B cell (primary cell): ENCODE data around the gene INSIG2. TPM values are rescaled to one million over a fixed set of nuclear protein-coding genes. Genes with fewer than 3 reads are reported as not detected.

Experiments
- ATAC-seq: fragments of 200-7000 bp; cut with Tn5 transposase; one replicate; pipeline ENCODE4 v1.10.0; 2021; ENCODE audit warnings: low read depth, mild to moderate bottlenecking, moderate number of reproducible peaks, moderate library complexity
- CTCF ChIA-PET: fragments of 350-600 bp; sonication (Branson Sonifier 250); formaldehyde crosslinking; loops from one replicate; lab custom pipeline; 2021; ENCODE audit warnings: antibody characterized with exemption, inconsistent platforms; lab: Charles Lee
- POLR2A ChIA-PET: fragments of 350-600 bp; sonication (Branson Sonifier 250); formaldehyde crosslinking; loops from one replicate; lab custom pipeline; 2021; ENCODE audit warnings: antibody characterized with exemption; lab: Charles Lee
- DNase-seq: peaks from one replicate; pipeline ENCODE4 v3.0.0; 2013
- H2AFZ ChIP-seq: 2 replicates; pipeline ENCODE4 v1.6.1; 2012; ENCODE audit warnings: mild to moderate bottlenecking, low read depth, low read length; ENCODE audit not compliant: insufficient read depth, poor library complexity, severe bottlenecking
- H3K27ac ChIP-seq, 2 donors: 1 replicate in 1 of 2; 2 replicates in 1 of 2; pipeline ENCODE4 v1.5.1; 2012 to 2013; ENCODE audit warnings: low read length in 2 of 2, mild to moderate bottlenecking in 2 of 2, moderate library complexity in 1 of 2
- H3K27me3 ChIP-seq, 4 experiments: fragments of 200-600 bp in 1 of 4; sonication (generic) in 1 of 4; replicated peaks in 1 of 4; 1 replicate in 2 of 4; 2 replicates in 2 of 4; pipeline versions ENCODE4 v1.6.1 to v1.7.0; 2013 to 2016; ENCODE audit warnings: low read length in 3 of 4, mild to moderate bottlenecking in 2 of 4, mixed read lengths in 1 of 4, moderate library complexity in 1 of 4; ENCODE audit not compliant: insufficient read depth in 4 of 4, control insufficient read depth in 3 of 4; ENCODE audit errors: control extremely low read depth in 1 of 4
- H3K36me3 ChIP-seq, 2 experiments: replicated peaks in 1 of 2; 1 replicate in 1 of 2; 2 replicates in 1 of 2; pipeline versions ENCODE4 v1.6.1 to v1.7.1; 2013; ENCODE audit warnings: low read length in 1 of 2; ENCODE audit not compliant: insufficient read depth in 2 of 2, control insufficient read depth in 1 of 2; ENCODE audit errors: control extremely low read depth in 1 of 2, extremely low read depth in 1 of 2
- H3K4me1 ChIP-seq, 2 donors: fragments of 200-600 bp in 1 of 2; sonication (generic) in 1 of 2; 1 replicate in 1 of 2; 2 replicates in 1 of 2; pipeline versions ENCODE4 v1.5.1 to v1.6.1; 2013 to 2017; ENCODE audit warnings: low read length in 2 of 2; ENCODE audit not compliant: control insufficient read depth in 2 of 2, insufficient read depth in 2 of 2
- H3K4me2 ChIP-seq: replicated peaks from 2 replicates; pipeline ENCODE3; 2012; ENCODE audit warnings: mild to moderate bottlenecking, low read depth, low read length; ENCODE audit not compliant: poor library complexity, severe bottlenecking
- H3K4me3 ChIP-seq, 5 experiments: fragments of 200-600 bp in 1 of 5; sonication (generic) in 1 of 5; 1 replicate in 3 of 5; 2 replicates in 2 of 5; pipeline versions ENCODE4 v1.5.1 to v1.7.0; 2011 to 2016; ENCODE audit warnings: low read length in 4 of 5, mild to moderate bottlenecking in 4 of 5, low read depth in 2 of 5, control low read depth in 1 of 5, moderate library complexity in 1 of 5; ENCODE audit not compliant: insufficient read depth in 1 of 5; ENCODE audit errors: control extremely low read depth in 1 of 5, extremely low read depth in 1 of 5
- H3K79me2 ChIP-seq: fragments of 200-600 bp; sonication (generic); one replicate; pipeline ENCODE4 v1.6.0; 2016; ENCODE audit warnings: low read length; ENCODE audit not compliant: control insufficient read depth, insufficient read depth
- H3K9ac ChIP-seq: fragments of 200-600 bp; sonication (generic); 2 replicates; pipeline ENCODE4 v1.6.1; 2017; ENCODE audit warnings: mild to moderate bottlenecking, low read length, moderate library complexity
- H3K9me3 ChIP-seq, 3 donors: one replicate each; pipeline versions ENCODE4 v1.6.1 to v1.7.1; 2013; ENCODE audit warnings: low read length in 2 of 3; ENCODE audit not compliant: control insufficient read depth in 2 of 3, insufficient read depth in 1 of 3; ENCODE audit errors: control extremely low read depth in 1 of 3
- H4K20me1 ChIP-seq: 2 replicates; pipeline ENCODE4 v1.6.0; 2012; ENCODE audit warnings: mild to moderate bottlenecking, low read length; ENCODE audit not compliant: insufficient read depth, control insufficient read depth, poor library complexity, severe bottlenecking
- H3K27ac Mint-ChIP-seq: one replicate; pipeline ENCODE4 v1.8.0; 2021; ENCODE audit warnings: mixed read lengths
- H3K27me3 Mint-ChIP-seq: one replicate; pipeline ENCODE4 v1.8.0; 2021; ENCODE audit warnings: mixed read lengths
- H3K4me1 Mint-ChIP-seq: one replicate; pipeline ENCODE4 v1.8.0; 2021; ENCODE audit warnings: mixed read lengths
- H3K4me3 Mint-ChIP-seq: one replicate; pipeline ENCODE4 v1.8.0; 2021; ENCODE audit warnings: mixed read lengths
- H3K9me3 Mint-ChIP-seq: one replicate; pipeline ENCODE4 v1.8.0; 2022; ENCODE audit warnings: mixed read lengths; ENCODE audit not compliant: insufficient read depth
- EZH2 ChIP-seq: IDR thresholded peaks from 2 replicates; pipeline ENCODE4 v1.6.1; 2012; ENCODE audit warnings: borderline replicate concordance, low read depth, mild to moderate bottlenecking, moderate library complexity, low read length; ENCODE audit not compliant: insufficient read depth, poor library complexity, severe bottlenecking
- WGBS: methylation state at CpG from one replicate; pipeline ENCODE4 v1.1.5; 2013; ENCODE audit warnings: missing lambda C conversion rate; ENCODE audit not compliant: insufficient coverage; 5-methylcytosine and 5-hydroxymethylcytosine counted together
- intact Hi-C: fragments of 100-400 bp; cut with micrococcal nuclease; formaldehyde crosslinking; loops from one replicate; pipeline ENCODE4 v1.10.0; 2022
- polyA plus RNA-seq: library from polyadenylated mRNA; depleted of rRNA; stranded (reverse); fragments of >200 nt; gene quantifications from 2 replicates; pipeline ENCODE4 v1.2.3, GENCODE V29; 2012
- total RNA-seq, 2 donors: library from RNA; stranded (reverse); fragments of 120-200 nt in 1 of 2; gene quantifications; 1 replicate in 1 of 2; 2 replicates in 1 of 2; pipeline versions ENCODE4 v1.2.3 to v1.2.4, GENCODE V29; 2013 to 2022
- TF ChIP-seq, protein P1 (sequence below): fragments of 200-600 bp; IDR thresholded peaks from one replicate; pipeline ENCODE4 v1.8.0; 2022; ENCODE audit warnings: antibody characterized with exemption, mild to moderate bottlenecking

INSIG2 gene
- total and polyA plus RNA-seq, 2 donors (not counting 1 experiment from before 2014, with no cell fraction given) = 14.2 to 29.5 TPM

DNA sequence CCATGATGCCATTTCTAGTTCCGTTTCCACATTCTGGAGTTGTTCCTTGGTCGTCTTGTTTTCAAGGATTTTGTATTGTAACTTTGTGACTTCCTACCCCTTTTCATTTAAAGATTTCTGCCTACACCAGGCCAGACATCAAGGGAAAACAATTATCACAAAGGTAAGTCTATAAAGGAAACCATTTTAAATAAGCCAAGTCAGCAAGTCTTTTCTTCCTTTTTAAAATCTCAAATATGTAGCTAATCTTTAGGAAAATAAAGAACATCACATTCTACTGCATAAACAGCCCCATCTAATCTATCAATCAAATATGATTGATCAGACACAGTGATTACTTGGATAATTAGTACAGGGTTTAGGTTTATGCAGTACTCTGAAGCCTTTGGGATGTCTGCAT is 35.8 kb upstream of the INSIG2 start:
- Mint-ChIP-seq H3K4me3 (no peak overlapping the region), H3K27me3 (peaks cover 2% of the 10 kb centered on the region), H3K9me3 (no peaks in the 10 kb centered on the region), H3K4me1 (peaks cover 40% of the 10 kb centered on the region), H3K27ac (no peak overlapping the region)
- Histone ChIP-seq H3K27me3 (peaks cover 0 to 8% (median 1%) of the 10 kb centered on the region in 4 experiments), H4K20me1 (no peaks in the 10 kb centered on the region), H3K36me3 (no peaks in the 10 kb centered on the region), H3K27ac (no peak overlapping the region), H3K4me1 (peaks cover 33 to 39% of the 10 kb centered on the region in 2 donors), H2AFZ (no peak overlapping the region), H3K4me3 (no peak overlapping the region), H3K9me3 (no peaks in the 10 kb centered on the region), H3K9ac (no peak overlapping the region), H3K79me2 (no peaks in the 10 kb centered on the region), H3K4me2 (no peak overlapping the region)
- WGBS = no CpG with 5 or more reads among the region's 2 CpGs
- ChIA-PET POLR2A (no interaction called here), CTCF (interaction anchor here (0.8 to 24.7 kb wide), 5 partner anchors 7 to 238 kb away, joined by 3 to 784 read pairs (median 3); partner anchors contain the start of gene DDX18)
- no peak for TF ChIP-seq EZH2
- TF ChIP-seq, protein P1, sequence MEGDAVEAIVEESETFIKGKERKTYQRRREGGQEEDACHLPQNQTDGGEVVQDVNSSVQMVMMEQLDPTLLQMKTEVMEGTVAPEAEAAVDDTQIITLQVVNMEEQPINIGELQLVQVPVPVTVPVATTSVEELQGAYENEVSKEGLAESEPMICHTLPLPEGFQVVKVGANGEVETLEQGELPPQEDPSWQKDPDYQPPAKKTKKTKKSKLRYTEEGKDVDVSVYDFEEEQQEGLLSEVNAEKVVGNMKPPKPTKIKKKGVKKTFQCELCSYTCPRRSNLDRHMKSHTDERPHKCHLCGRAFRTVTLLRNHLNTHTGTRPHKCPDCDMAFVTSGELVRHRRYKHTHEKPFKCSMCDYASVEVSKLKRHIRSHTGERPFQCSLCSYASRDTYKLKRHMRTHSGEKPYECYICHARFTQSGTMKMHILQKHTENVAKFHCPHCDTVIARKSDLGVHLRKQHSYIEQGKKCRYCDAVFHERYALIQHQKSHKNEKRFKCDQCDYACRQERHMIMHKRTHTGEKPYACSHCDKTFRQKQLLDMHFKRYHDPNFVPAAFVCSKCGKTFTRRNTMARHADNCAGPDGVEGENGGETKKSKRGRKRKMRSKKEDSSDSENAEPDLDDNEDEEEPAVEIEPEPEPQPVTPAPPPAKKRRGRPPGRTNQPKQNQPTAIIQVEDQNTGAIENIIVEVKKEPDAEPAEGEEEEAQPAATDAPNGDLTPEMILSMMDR = no peak
- no peak for DNase-seq
- no peak for ATAC-seq
- intact Hi-C loops = no loop called here

- Histone ChIP-seq H3K79me2 (no peaks in the 10 kb centered on the region), H3K9me3 (no peaks in the 10 kb centered on the region), H2AFZ (no peak overlapping the region), H3K4me1 (peaks cover 33 to 45% of the 10 kb centered on the region in 2 donors), H3K9ac (no peak overlapping the region), H4K20me1 (no peaks in the 10 kb centered on the region), H3K27me3 (peaks cover 0 to under 1% (median 0%) of the 10 kb centered on the region in 4 experiments), H3K4me3 (no peak overlapping the region), H3K4me2 (no peak overlapping the region), H3K36me3 (no peaks in the 10 kb centered on the region), H3K27ac (no peak overlapping the region)
- CTCF ChIA-PET = interaction anchor here (3.9 to 24.7 kb wide), 3 partner anchors 8 to 21 kb away, joined by 18 to 784 read pairs (median 784); no protein-coding TSS in a partner anchor
- H3K4me1 Mint-ChIP-seq = peaks cover 47% of the 10 kb centered on the region
- WGBS = 100% methylated on average over 7 of the region's 7 CpGs
- H3K9me3 Mint-ChIP-seq = no peaks in the 10 kb centered on the region
- no peak for DNase-seq
- POLR2A ChIA-PET = no interaction called here
- H3K27ac Mint-ChIP-seq = no peak overlapping the region
- H3K4me3 Mint-ChIP-seq = no peak overlapping the region
- intact Hi-C loops = no loop called here
- no peak for TF ChIP-seq EZH2
- TF ChIP-seq, protein P1 = no peak
- ATAC-seq = no peak
- H3K27me3 Mint-ChIP-seq = no peaks in the 10 kb centered on the region
Observed at GRCh38 chr2:118053681-118054080, 34.6 kb upstream of the INSIG2 start.
